Activated CD4-positive, alpha-beta T cell treated with anti-CD3 and anti-CD28 coated beads, Interleukin-2, Interleukin-6, amounts not matched to agents 100 ng/mL and 50 ng/mL, durations not matched to agents 16 hours and 8 hours (primary cell): ENCODE results near the gene LPIN2.

ENCODE experiments used
- DNase-seq: peaks from one replicate; pipeline ENCODE4 v3.0.0-alpha.2; 2020

The LPIN2 gene

GRCh38 chr18:2978661-2979106 is 34.3 kb downstream of the LPIN2 start:
- DNase-seq: no peak

DNA sequence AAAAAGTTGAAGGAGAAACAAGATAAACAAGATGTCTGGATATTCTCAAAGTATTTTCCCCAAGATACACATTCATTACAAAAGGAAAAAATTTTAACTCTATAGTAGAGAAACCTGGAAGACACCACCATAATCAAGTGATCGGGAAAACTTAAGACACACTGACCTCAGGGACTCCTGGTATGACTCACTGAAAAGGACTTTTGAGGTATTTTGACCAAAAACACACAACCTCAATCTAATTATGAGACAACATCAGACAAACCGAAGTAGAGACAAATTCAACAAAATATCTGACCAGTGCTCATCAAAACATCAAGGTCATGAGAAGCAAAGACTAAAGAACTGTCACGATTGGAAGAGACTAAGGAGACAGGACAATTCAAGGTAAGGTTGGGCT is 34.7 kb downstream of the LPIN2 start:
- peak; percentile 67 for DNase-seq

- no peak for DNase-seq
Observed at GRCh38 chr18:2976218-2977132, 36.5 kb downstream of the LPIN2 start.

GRCh38 chr18:2974731-2975130 is 38.2 kb downstream of the LPIN2 start:
- no peak for DNase-seq

- peak; percentile 77 for DNase-seq
Observed at GRCh38 chr18:2971741-2972552, 41.0 kb downstream of the LPIN2 start.

DNA sequence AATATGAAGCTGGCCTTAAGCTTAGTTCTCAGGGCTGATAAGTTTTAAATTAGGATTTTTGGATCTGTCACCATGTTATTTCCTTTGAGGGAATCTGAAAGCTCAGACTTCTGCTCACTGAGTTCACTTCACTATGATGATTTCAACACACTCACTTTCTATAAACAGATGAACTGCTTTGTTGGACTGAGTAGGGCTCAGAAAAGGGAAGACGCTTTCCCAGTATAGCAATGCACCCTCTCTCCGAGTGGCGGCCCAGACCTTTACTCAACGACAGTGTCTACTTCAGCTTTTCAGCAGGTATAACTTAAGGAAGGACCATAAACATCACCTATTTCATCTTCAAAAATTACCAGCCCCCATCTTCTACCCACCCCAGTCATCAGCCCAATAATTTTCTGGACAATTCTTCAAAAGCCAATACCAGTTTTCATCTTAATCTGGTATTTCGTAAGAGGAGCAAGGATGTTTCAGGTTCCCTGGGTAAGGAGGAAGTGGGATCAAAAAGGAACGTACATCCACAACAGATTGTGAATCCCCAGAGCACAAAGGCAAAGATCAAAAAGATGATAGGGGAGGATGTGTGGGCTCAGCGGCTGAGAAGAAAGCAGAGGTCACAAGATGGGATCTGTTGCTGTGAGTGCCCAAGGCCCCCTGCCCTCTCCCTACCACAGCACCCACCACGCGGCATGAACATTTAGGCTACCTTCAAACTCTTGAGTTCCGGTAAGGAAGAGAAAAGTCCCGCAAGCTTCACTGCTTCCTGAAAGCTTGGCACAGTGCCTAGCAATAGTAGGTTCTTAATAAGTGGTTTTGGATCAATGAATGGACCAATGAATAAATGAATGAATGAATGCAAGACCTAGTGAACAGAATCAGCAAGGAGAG is 41.9 kb downstream of the LPIN2 start:
- peak; percentile 56 for DNase-seq

GRCh38 chr18:2970344-2970743 is 42.6 kb downstream of the LPIN2 start:
- no peak for DNase-seq

- DNase-seq: no peak
Observed at GRCh38 chr18:2969695-2970094, 43.2 kb downstream of the LPIN2 start.

- no peak for DNase-seq
Observed at GRCh38 chr18:2968606-2969005, 44.3 kb downstream of the LPIN2 start.

- no peak for DNase-seq
Observed at GRCh38 chr18:2967820-2968219, 45.1 kb downstream of the LPIN2 start.

GRCh38 chr18:2967357-2967756 is 45.6 kb downstream of the LPIN2 start:
- no peak for DNase-seq

GRCh38 chr18:2966560-2966959 is 46.4 kb downstream of the LPIN2 start:
- DNase-seq: no peak

DNA sequence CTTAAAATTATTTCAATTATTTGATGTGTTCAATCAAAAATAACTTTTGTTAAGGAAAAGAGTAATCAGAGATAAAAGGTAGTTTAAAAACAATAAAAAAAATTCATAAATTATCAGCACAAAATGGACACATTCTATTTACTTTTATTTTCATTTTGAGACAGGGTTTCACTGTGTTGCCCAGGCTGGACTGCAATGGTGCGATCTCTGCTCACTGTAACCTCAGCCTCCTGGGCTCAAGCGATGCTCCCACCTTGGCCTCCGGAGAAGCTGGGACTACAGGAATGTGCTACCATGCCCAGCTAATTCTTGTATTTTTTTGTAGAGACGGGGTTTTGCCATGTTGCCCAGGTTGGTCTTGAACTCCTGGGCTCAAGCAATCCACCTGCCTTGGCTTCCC is 47.1 kb downstream of the LPIN2 start:
- no peak for DNase-seq

GRCh38 chr18:2964361-2965010 is 48.5 kb downstream of the LPIN2 start:
- peak; percentile 46 for DNase-seq
